Kidney epithelial cell (primary cell): ENCODE measurements around the gene ARPC1A. TPM values are rescaled to one million over a fixed set of nuclear protein-coding genes. Genes with fewer than 3 reads are reported as not detected.
"Not testable (repeated sequence)": the region's sequence is repeated elsewhere in the genome, so short reads cannot be mapped to it uniquely, and the experiment has no call there.

ENCODE experiments used
- DNase-seq: peaks from one replicate; pipeline ENCODE4 v3.0.0-alpha.2; 2010; ENCODE audit warnings: low read depth
- H3K27me3 ChIP-seq: 2 replicates; pipeline ENCODE4 v1.6.0; 2011; ENCODE audit warnings: low read length; ENCODE audit not compliant: control insufficient read depth, insufficient read depth
- H3K36me3 ChIP-seq: 2 replicates; pipeline ENCODE4 v1.5.1; 2011; ENCODE audit warnings: low read length; ENCODE audit not compliant: control insufficient read depth, insufficient read depth
- H3K4me3 ChIP-seq: 2 replicates; pipeline ENCODE4 v1.5.1; 2011; ENCODE audit warnings: low read depth, mild to moderate bottlenecking, control low read depth, low read length
- CTCF ChIP-seq: IDR thresholded peaks from 2 replicates; pipeline ENCODE4 v1.5.1; 2011; ENCODE audit warnings: mild to moderate bottlenecking, moderate library complexity, low read length, control low read depth, inconsistent platforms; ENCODE audit not compliant: insufficient read depth, poor library complexity, severe bottlenecking
- total RNA-seq: library from RNA; depleted of rRNA; stranded (reverse); fragments of >200 nt; gene quantifications from 2 replicates; pipeline ENCODE4 v1.2.3, GENCODE V29; 2015

The ARPC1A gene
- 185 and 216 TPM in 2 replicates for total RNA-seq

GRCh38 chr7:99325592-99326407 is at the start of gene ARPC1A:
Gene ARPC1A, plus strand, starts transcription at chr7:99325898. Its CDS starts 7,456 bp downstream, at chr7:99333354.
- H3K36me3 ChIP-seq, result peaks cover 2% of the 10 kb centered on the region
- TF ChIP-seq CTCF, result no peak
- H3K27me3 ChIP-seq, result no peaks in the 10 kb centered on the region
- DNase-seq, result peak; percentile 75
- peak within 1 kb of the TSS; percentile 86 for H3K4me3 ChIP-seq

GRCh38 chr7:99278180-99278579 is 47.5 kb upstream of the ARPC1A start:
- TF ChIP-seq CTCF, result peak; percentile 24
- DNase-seq, result no peak
- no peaks in the 10 kb centered on the region for H3K36me3 ChIP-seq
- no peaks in the 10 kb centered on the region for H3K27me3 ChIP-seq
- H3K4me3 ChIP-seq, result no peak overlapping the region

GRCh38 chr7:99284165-99284564 is 41.5 kb upstream of the ARPC1A start:
- H3K4me3 ChIP-seq, H3K36me3 ChIP-seq, DNase-seq, H3K27me3 ChIP-seq: not testable (repeated sequence)

GRCh38 chr7:99287779-99288534 is 37.7 kb upstream of the ARPC1A start:
- no peak for DNase-seq
- H3K27me3 ChIP-seq, result no peaks in the 10 kb centered on the region
- no peak overlapping the region for H3K4me3 ChIP-seq
- TF ChIP-seq CTCF, result no peak
- no peaks in the 10 kb centered on the region for H3K36me3 ChIP-seq

- TF ChIP-seq CTCF, result no peak
- no peak for DNase-seq
- Histone ChIP-seq H3K4me3 (no peak overlapping the region), H3K27me3 (no peaks in the 10 kb centered on the region), H3K36me3 (no peaks in the 10 kb centered on the region)
Observed at GRCh38 chr7:99289185-99289584, 36.5 kb upstream of the ARPC1A start.

- not testable (repeated sequence) for DNase-seq, H3K27me3 ChIP-seq, H3K36me3 ChIP-seq, H3K4me3 ChIP-seq
Observed at GRCh38 chr7:99290148-99290547, 35.5 kb upstream of the ARPC1A start.
